OCI-M2 (cell line): ENCODE measurements around the gene NDUFB11.

ENCODE experiments used
- DNase-seq: peaks from one replicate; lab custom pipeline; 2025; ENCODE audit not compliant: unreplicated experiment; lab: John Stamatoyannopoulos, UW

Gene NDUFB11

GRCh38 chrX:47174846-47175587 is 30.5 kb upstream of the NDUFB11 start:
- DNase-seq, result no peak

- no peak for DNase-seq
Measured at GRCh38 chrX:47174376-47174775, 29.9 kb upstream of the NDUFB11 start.

- DNase-seq, result no peak
Measured at GRCh38 chrX:47172971-47173792, 28.7 kb upstream of the NDUFB11 start.

- DNase-seq, result no peak
Measured at GRCh38 chrX:47172549-47172948, 28.0 kb upstream of the NDUFB11 start.

- DNase-seq, result no peak
Measured at GRCh38 chrX:47171996-47172395, 27.5 kb upstream of the NDUFB11 start.

- DNase-seq, result no peak
Measured at GRCh38 chrX:47170861-47171692, 26.6 kb upstream of the NDUFB11 start.

- DNase-seq, result no peak
Measured at GRCh38 chrX:47169726-47170515, 25.4 kb upstream of the NDUFB11 start.

GRCh38 chrX:47169273-47169672 is 24.8 kb upstream of the NDUFB11 start:
- no peak for DNase-seq

GRCh38 chrX:47168495-47169073 is 24.1 kb upstream of the NDUFB11 start:
- no peak for DNase-seq

GRCh38 chrX:47166126-47166525 is 21.6 kb upstream of the NDUFB11 start:
- DNase-seq, result no peak

GRCh38 chrX:47164420-47164819 is 19.9 kb upstream of the NDUFB11 start:
- no peak for DNase-seq

GRCh38 chrX:47162927-47163583 is 18.6 kb upstream of the NDUFB11 start:
- DNase-seq, result no peak

- DNase-seq, result no peak
Measured at GRCh38 chrX:47160781-47161180, 16.3 kb upstream of the NDUFB11 start.

- no peak for DNase-seq
Measured at GRCh38 chrX:47158781-47159180, 14.3 kb upstream of the NDUFB11 start.

- no peak for DNase-seq
Measured at GRCh38 chrX:47158131-47158530, 13.6 kb upstream of the NDUFB11 start.

GRCh38 chrX:47156611-47157520 is 12.4 kb upstream of the NDUFB11 start:
- DNase-seq, result no peak

- no peak for DNase-seq
Measured at GRCh38 chrX:47151435-47151834, 6.9 kb upstream of the NDUFB11 start.

GRCh38 chrX:47148946-47149345 is 4.4 kb upstream of the NDUFB11 start:
- no peak for DNase-seq
